Heart right ventricle (tissue), 16 donors: Measurements from ENCODE around the gene CGRRF1. TPM values are rescaled to one million over a fixed set of nuclear protein-coding genes. Genes with fewer than 3 reads are reported as not detected.

ENCODE experiments used
- ATAC-seq, 8 donors: fragments of 200-7000 bp; cut with Tn5 transposase; one replicate each; pipeline ENCODE4 v1.9.1; 2020; ENCODE audit warnings: mild to moderate bottlenecking in 8 of 8, moderate library complexity in 8 of 8, moderate number of reproducible peaks in 1 of 8
- DNase-seq, 2 donors: peaks; one replicate each; pipeline ENCODE4 v3.0.0-alpha.2; 2020
- H3K27ac ChIP-seq, 10 donors: fragments of 200-600 bp; sonication (generic) in 2 of 10; one replicate each; pipeline versions ENCODE4 v1.5.0 to v1.8.0; 2020 to 2022; ENCODE audit warnings: mild to moderate bottlenecking in 3 of 10
- H3K27me3 ChIP-seq, 7 donors: fragments of 200-600 bp; one replicate each; pipeline ENCODE4 v1.8.0; 2021 to 2022; ENCODE audit warnings: mild to moderate bottlenecking in 2 of 7
- H3K36me3 ChIP-seq, 9 donors: fragments of 200-600 bp; sonication (generic) in 1 of 9; one replicate each; pipeline versions ENCODE4 v1.5.0 to v1.8.0; 2020 to 2022; ENCODE audit warnings: mild to moderate bottlenecking in 2 of 9
- H3K4me1 ChIP-seq, 9 donors: fragments of 200-600 bp; sonication (generic) in 1 of 9; one replicate each; pipeline versions ENCODE4 v1.5.0 to v1.8.0; 2020 to 2022; ENCODE audit warnings: mild to moderate bottlenecking in 4 of 9
- H3K4me3 ChIP-seq, 10 donors: fragments of 200-600 bp; sonication (generic) in 2 of 10; one replicate each; pipeline versions ENCODE4 v1.5.0 to v1.8.0; 2020 to 2022; ENCODE audit warnings: mild to moderate bottlenecking in 7 of 10, moderate library complexity in 2 of 10
- H3K9me3 ChIP-seq, 11 donors: fragments of 200-600 bp in 10 of 11; sonication (generic) in 2 of 11; one replicate each; pipeline versions ENCODE4 v1.5.0 to v1.8.0; 2013 to 2022; ENCODE audit warnings: mild to moderate bottlenecking in 2 of 11, control low read depth in 1 of 11, moderate library complexity in 1 of 11
- CTCF ChIP-seq, 9 donors: fragments of 200-600 bp; sonication (generic) in 2 of 9; IDR thresholded peaks; one replicate each; pipeline versions ENCODE4 v1.5.0 to v1.8.0; 2021 to 2022; ENCODE audit warnings: antibody characterized with exemption in 9 of 9, mild to moderate bottlenecking in 5 of 9, moderate library complexity in 1 of 9
- WGBS, 2 donors: extraction: QIAGEN DNeasy Blood & Tissue Kit; methylation state at CpG; one replicate each; pipeline ENCODE4 v1.1.7; 2013; ENCODE audit warnings: inconsistent platforms in 1 of 2; 5-methylcytosine and 5-hydroxymethylcytosine counted together
- intact Hi-C, 10 donors: fragments of 100-400 bp; cut with DNase I; formaldehyde crosslinking; loops; one replicate each; pipeline versions ENCODE4 v1.11.1 to v1.14.2; 2022
- polyA plus RNA-seq, 2 donors: library from polyadenylated mRNA; stranded (reverse); fragments of 200-250 nt; gene quantifications; one replicate each; pipeline ENCODE4 v1.2.3, GENCODE V29; 2013
- total RNA-seq, 10 donors: library from RNA; stranded (reverse); fragmentation: NEBNext Ultra II Directional in 3 of 10; extraction: Animal tissue kit (Norgen Biotek cat#: 25700) in 3 of 10; gene quantifications; one replicate each; pipeline versions ENCODE4 v1.2.1 to v1.2.4, GENCODE V29; 2021 to 2023
- donor health status: Arrhythmogenic right ventricular cardiomyopathy.
- donor health status: ischemic (EF 13 %, LVEDD 7.1; RV severe dilation, severe dysfunction).
- donor health status: healthy with polysubstance abuse.
- donor health status: DM: no; HTN: yes; CAD: no.
- donor health status: DM: no; HTN: no; CAD: no.
- donor health status: ischemic (EF 25% LVEDD 6.9; RV normal size, moderate dysfunction).
- donor health status: ischemic (EF 25% LVEDD 5.7; RV mildly dilated, moderate dysfunction).
- donor health status: healthy.
- donor health status: DM: yes; HTN: yes; CAD: no.
- donor health status: Ischemic cardiomyopathy.
- donor health status: ischemic (EF 35%, LVEDD 5.7; RV mildly dilated, moderate dysfunction).
- donor health status: nonischemic (EF 11% LVEDD 7.7; RV severe dilation, severe dysfunction).
- donor health status: DM: yes; HTN: yes; CAD: no.
- donor health status: PGD.
- donor health status: ischemic (EF 29% LVEDD 5.4; RV normal size, mild dysfunction).
- donor health status: nonischemic (EF 23%, LVEDD 6.1; RV moderate dilation, normal function).

The CGRRF1 gene
- total and polyA plus RNA-seq, 12 donors, result 14.2 to 23.1 (median 17.6) TPM

GRCh38 chr14:54516709-54517108 lies 7.0 kb downstream of the CGRRF1 start:
- 97 to 98% methylated on average over 1 of the region's 1 CpG for WGBS, 2 donors
- intact Hi-C loops, result no loop called here
- no peak for TF ChIP-seq CTCF (IDR thresholded peaks at IDR 0.05)

GRCh38 chr14:54524410-54524809 lies 14.7 kb downstream of the CGRRF1 start:
- 96 to 99% methylated on average over 4 of the region's 4 CpGs for WGBS, 2 donors
- peaks cover 0 to 6% (median 0%) of the 10 kb centered on the region in 9 donors for H3K4me1 ChIP-seq

More at GRCh38 chr14:54516709-54517108, 7.0 kb downstream of the CGRRF1 start:
- H3K4me3 ChIP-seq, result no peak overlapping the region
- H3K27me3 ChIP-seq, result no peaks in the 10 kb centered on the region
- H3K36me3 ChIP-seq, result peaks cover 0 to 20% (median 0%) of the 10 kb centered on the region in 9 donors
- no peak for DNase-seq
- no peak overlapping the region for H3K27ac ChIP-seq
- H3K9me3 ChIP-seq, result peaks cover 0 to 19% (median 6%) of the 10 kb centered on the region in 11 donors
- ATAC-seq, result no peak
- H3K4me1 ChIP-seq, result peaks cover 0 to 15% (median 12%) of the 10 kb centered on the region in 9 donors

GRCh38 chr14:54528973-54529372 lies 19.3 kb downstream of the CGRRF1 start:
- Histone ChIP-seq H3K4me1 (peaks cover 0 to 11% (median 0%) of the 10 kb centered on the region in 9 donors), H3K4me3 (no peak overlapping the region), H3K27ac (no peak overlapping the region), H3K27me3 (no peaks in the 10 kb centered on the region), H3K9me3 (no peaks in the 10 kb centered on the region), H3K36me3 (peaks cover 0 to 88% (median 23%) of the 10 kb centered on the region in 9 donors)
- intact Hi-C loops, result no loop called here
- WGBS, 2 donors, result 54 to 56% methylated on average over 2 of the region's 2 CpGs
- TF ChIP-seq CTCF (IDR thresholded peaks at IDR 0.05), result no peak
- DNase-seq (no peak), ATAC-seq (peak in 1 of 8 donors; percentile 35)

More at GRCh38 chr14:54524410-54524809, 14.7 kb downstream of the CGRRF1 start:
- no peaks in the 10 kb centered on the region for H3K27me3 ChIP-seq
- TF ChIP-seq CTCF (IDR thresholded peaks at IDR 0.05), result no peak
- peaks cover 0 to 75% (median 25%) of the 10 kb centered on the region in 9 donors for H3K36me3 ChIP-seq
- ATAC-seq, result no peak
- H3K27ac ChIP-seq, result no peak overlapping the region
- H3K9me3 ChIP-seq, result no peaks in the 10 kb centered on the region
- H3K4me3 ChIP-seq, result no peak overlapping the region
- DNase-seq, result no peak
- intact Hi-C loops, result no loop called here

- no peaks in the 10 kb centered on the region for H3K9me3 ChIP-seq
- WGBS, 2 donors, result 29 to 38% methylated on average over 1 of the region's 1 CpG
- H3K27ac ChIP-seq, result no peak overlapping the region
- ATAC-seq (no peak), DNase-seq (no peak)
- intact Hi-C loops, result no loop called here
- peaks cover 0 to 11% (median 0%) of the 10 kb centered on the region in 9 donors for H3K4me1 ChIP-seq
- TF ChIP-seq CTCF (IDR thresholded peaks at IDR 0.05), result no peak
- peaks cover 0 to 88% (median 21%) of the 10 kb centered on the region in 9 donors for H3K36me3 ChIP-seq
- no peaks in the 10 kb centered on the region for H3K27me3 ChIP-seq
- H3K4me3 ChIP-seq, result no peak overlapping the region
These were observed 20.1 kb downstream of the CGRRF1 start for GRCh38 chr14:54529811-54530210.
